GM12874 (cell line): ENCODE data around the gene PFKFB4.

Source experiments
- TF ChIP-seq, protein P1 (sequence below): IDR thresholded peaks from 2 replicates; pipeline ENCODE4 v1.5.1; 2011; ENCODE audit warnings: low read depth, mild to moderate bottlenecking, control low read depth, low read length, moderate library complexity; ENCODE audit not compliant: insufficient read depth

The PFKFB4 gene

GRCh38 chr3:48500656-48501055, 55.9 kb downstream of the PFKFB4 start:
- TF ChIP-seq, protein P1, sequence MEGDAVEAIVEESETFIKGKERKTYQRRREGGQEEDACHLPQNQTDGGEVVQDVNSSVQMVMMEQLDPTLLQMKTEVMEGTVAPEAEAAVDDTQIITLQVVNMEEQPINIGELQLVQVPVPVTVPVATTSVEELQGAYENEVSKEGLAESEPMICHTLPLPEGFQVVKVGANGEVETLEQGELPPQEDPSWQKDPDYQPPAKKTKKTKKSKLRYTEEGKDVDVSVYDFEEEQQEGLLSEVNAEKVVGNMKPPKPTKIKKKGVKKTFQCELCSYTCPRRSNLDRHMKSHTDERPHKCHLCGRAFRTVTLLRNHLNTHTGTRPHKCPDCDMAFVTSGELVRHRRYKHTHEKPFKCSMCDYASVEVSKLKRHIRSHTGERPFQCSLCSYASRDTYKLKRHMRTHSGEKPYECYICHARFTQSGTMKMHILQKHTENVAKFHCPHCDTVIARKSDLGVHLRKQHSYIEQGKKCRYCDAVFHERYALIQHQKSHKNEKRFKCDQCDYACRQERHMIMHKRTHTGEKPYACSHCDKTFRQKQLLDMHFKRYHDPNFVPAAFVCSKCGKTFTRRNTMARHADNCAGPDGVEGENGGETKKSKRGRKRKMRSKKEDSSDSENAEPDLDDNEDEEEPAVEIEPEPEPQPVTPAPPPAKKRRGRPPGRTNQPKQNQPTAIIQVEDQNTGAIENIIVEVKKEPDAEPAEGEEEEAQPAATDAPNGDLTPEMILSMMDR: no peak

GRCh38 chr3:48493203-48493501, 63.5 kb downstream of the PFKFB4 start:
- TF ChIP-seq, protein P1: no peak

DNA sequence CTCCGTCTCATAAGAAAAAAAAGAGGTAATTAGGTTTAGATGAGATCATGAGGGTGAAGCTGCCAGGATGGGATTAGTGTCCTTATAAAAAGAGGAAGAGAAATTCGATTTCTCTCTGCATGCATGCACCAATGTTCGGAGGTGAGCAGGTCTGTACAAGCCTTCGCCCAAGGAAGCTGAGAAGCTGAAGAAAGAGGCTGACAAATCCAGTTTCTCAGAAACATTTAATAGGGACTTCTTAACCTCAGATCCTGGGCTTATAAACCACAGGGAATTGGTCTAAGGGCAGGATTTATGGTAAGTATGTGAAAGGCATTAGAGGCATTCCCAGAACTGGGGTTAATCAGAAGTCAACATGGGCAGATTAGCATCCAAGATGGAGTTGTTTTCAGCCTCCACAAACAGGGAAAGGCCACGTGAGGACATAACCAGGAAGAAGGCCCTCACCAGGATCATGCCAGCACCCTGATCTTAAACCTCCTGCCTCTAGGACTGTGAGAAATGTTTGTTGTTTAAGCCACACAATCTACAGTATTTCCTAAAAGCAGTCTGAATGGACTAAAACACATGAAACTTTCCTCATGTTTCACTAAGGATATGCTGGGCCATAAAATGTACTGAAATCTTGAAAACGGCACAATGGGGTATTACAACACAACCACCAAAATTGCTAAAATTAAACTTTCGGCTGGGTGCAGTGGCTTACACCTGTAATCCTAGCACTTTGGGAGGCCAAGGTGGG, 64.0 kb downstream of the PFKFB4 start:
- TF ChIP-seq, protein P1: no peak

- TF ChIP-seq, protein P1: no peak
Measured at GRCh38 chr3:48486952-48487351, 69.7 kb downstream of the PFKFB4 start.

GRCh38 chr3:48478626-48479555, 77.7 kb downstream of the PFKFB4 start:
- TF ChIP-seq, protein P1: no peak

- TF ChIP-seq, protein P1: no peak
Measured at GRCh38 chr3:48477959-48478520, 78.6 kb downstream of the PFKFB4 start.

DNA sequence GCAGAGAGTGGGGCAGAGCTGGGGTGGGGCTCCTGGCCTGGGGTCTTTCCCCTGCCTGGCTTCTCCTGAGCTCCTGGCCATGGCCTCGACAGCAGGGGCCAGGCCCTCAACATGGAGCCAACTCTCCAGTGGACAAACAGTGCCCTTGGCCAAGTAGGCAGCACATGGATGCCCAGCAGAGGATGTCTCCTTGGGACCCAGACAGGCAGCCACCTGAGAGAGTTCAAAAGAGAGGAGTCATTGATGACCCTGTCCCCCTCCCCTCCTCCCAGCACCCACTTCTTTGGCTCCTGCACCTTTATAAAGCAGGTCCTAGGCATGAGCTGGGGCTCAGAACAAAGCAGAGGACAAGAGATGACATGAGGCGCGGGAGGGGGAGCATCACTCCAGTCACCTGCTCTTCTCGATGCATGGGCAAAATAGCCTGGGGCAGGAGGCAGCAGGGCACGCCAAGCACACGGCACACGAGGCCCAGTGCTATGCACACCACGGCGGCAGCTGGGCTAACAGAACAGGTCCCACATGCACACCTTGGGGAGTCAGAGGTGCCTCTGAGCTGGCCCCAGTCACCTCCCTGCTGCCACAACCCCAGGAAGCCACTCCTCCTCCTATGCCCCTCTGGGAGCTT, 80.1 kb downstream of the PFKFB4 start:
- TF ChIP-seq, protein P1: no peak
